PC-9 (cell line): ENCODE data around the gene FUCA2. TPM values are rescaled to one million over a fixed set of nuclear protein-coding genes. Genes with fewer than 3 reads are reported as not detected.

Experiments used
- BruUV-seq: library from RNA; stranded (reverse); fragments of 400-500 nt; replicated peaks from 2 replicates; lab custom pipeline; 2021; lab: Mats Ljungman, UMichigan
- CTCF ChIA-PET: fragments of 300-600 bp; sonication (Branson Sonifier 250); formaldehyde crosslinking; loops from one replicate; lab custom pipeline; 2022; ENCODE audit warnings: antibody characterized with exemption; lab: Charles Lee
- POLR2A ChIA-PET: fragments of 300-600 bp; sonication (Branson Sonifier 250); formaldehyde crosslinking; loops from one replicate; lab custom pipeline; 2022; ENCODE audit warnings: antibody characterized with exemption; ENCODE audit not compliant: unreplicated experiment; lab: Charles Lee
- DNase-seq, 2 experiments: peaks; one replicate each; pipeline versions ENCODE4 v3.0.0 to v3.0.0-alpha.2; 2015 to 2022; ENCODE audit warnings: mixed read lengths in 1 of 2
- H2AFZ ChIP-seq: fragments of 200-600 bp; sonication (generic); 2 replicates; pipeline ENCODE4 v1.8.1; 2017; ENCODE audit warnings: antibody characterized with exemption
- H3F3A ChIP-seq: fragments of 200-600 bp; sonication (generic); 2 replicates; pipeline ENCODE4 v1.8.1; 2017; ENCODE audit warnings: antibody characterized with exemption, mild to moderate bottlenecking, low read depth; ENCODE audit not compliant: insufficient read depth
- H3K27ac ChIP-seq: fragments of 200-600 bp; sonication (generic); 2 replicates; pipeline ENCODE4 v1.6.1; 2016; ENCODE audit warnings: mixed run types
- H3K27me3 ChIP-seq: fragments of 200-600 bp; sonication (generic); 2 replicates; pipeline ENCODE4 v1.6.1; 2016; ENCODE audit warnings: low read depth, mixed run types; ENCODE audit not compliant: insufficient read depth
- H3K36me3 ChIP-seq: fragments of 200-600 bp; sonication (generic); 2 replicates; pipeline ENCODE4 v1.6.1; 2016; ENCODE audit warnings: low read depth, mixed run types
- H3K4me1 ChIP-seq: fragments of 200-600 bp; sonication (generic); replicated peaks from 2 replicates; pipeline ENCODE4 v1.6.1; 2016; ENCODE audit warnings: mixed run types; ENCODE audit not compliant: insufficient read depth
- H3K4me2 ChIP-seq: fragments of 200-600 bp; sonication (generic); 2 replicates; pipeline ENCODE4 v1.6.1; 2017; ENCODE audit warnings: mixed run types
- H3K4me3 ChIP-seq: fragments of 200-600 bp; sonication (generic); 2 replicates; pipeline ENCODE4 v1.6.1; 2016; ENCODE audit warnings: mixed run types
- H3K79me2 ChIP-seq: fragments of 200-600 bp; sonication (generic); 2 replicates; pipeline ENCODE4 v1.6.1; 2017; ENCODE audit warnings: low read depth, mixed run types
- H3K9me2 ChIP-seq: fragments of 200-600 bp; sonication (generic); 2 replicates; pipeline ENCODE4 v1.8.1; 2017; ENCODE audit warnings: mild to moderate bottlenecking; ENCODE audit not compliant: insufficient read depth
- H3K9me3 ChIP-seq: fragments of 200-600 bp; sonication (generic); 2 replicates; pipeline ENCODE4 v1.8.1; 2016; ENCODE audit warnings: low read depth; ENCODE audit not compliant: insufficient read depth
- H4K20me1 ChIP-seq: fragments of 200-600 bp; sonication (generic); 2 replicates; pipeline ENCODE4 v1.8.1; 2017; ENCODE audit not compliant: insufficient read depth
- EZH2 ChIP-seq: fragments of 200-600 bp; sonication (generic); IDR thresholded peaks from 2 replicates; pipeline ENCODE4 v1.8.0; 2017; ENCODE audit warnings: antibody characterized with exemption, low read depth
- intact Hi-C: fragments of 100-400 bp; cut with micrococcal nuclease; formaldehyde crosslinking; loops from one replicate; pipeline ENCODE4 v1.10.0; 2022; ENCODE audit not compliant: unreplicated experiment
- total RNA-seq: library from RNA; stranded (reverse); gene quantifications from 2 replicates; pipeline ENCODE4 v1.2.3, GENCODE V29; 2021
- TF ChIP-seq, protein P1 (sequence below): fragments of 200-600 bp; sonication (generic); conservative IDR thresholded peaks from 2 replicates; pipeline ENCODE4 v1.6.1; 2017; ENCODE audit warnings: mixed run types, antibody characterized with exemption, mild to moderate bottlenecking, moderate library complexity

The FUCA2 gene
- total RNA-seq, 1 experiment from 2014 or later = 74.8 TPM

DNA sequence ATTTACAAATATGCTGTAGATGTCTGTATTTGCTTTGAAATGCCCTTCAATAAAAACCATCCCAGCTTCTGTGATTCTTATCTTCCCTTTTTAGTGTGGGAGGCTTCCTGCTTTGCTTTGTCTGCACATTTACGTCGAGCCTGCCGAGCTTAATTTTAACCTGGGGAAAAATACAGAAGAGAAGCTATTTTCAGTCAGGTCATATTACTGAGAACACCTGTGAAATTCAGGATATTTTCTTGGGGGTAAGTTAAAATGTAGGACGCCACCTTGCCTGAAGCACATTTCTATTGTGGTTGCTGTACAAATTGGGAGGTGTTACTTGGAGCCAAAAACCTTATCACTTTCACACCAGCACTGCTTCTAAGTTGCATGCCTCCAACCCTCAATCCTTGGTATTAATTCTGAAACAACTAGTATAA lies 43.6 kb upstream of the FUCA2 start:
- H3K79me2 ChIP-seq = no peaks in the 10 kb centered on the region
- POLR2A ChIA-PET = no interaction called here
- no peak for DNase-seq
- no TSS peak for BruUV-seq
- no peak overlapping the region for H3K27ac ChIP-seq
- intact Hi-C loops = no loop called here
- no peaks in the 10 kb centered on the region for H3F3A ChIP-seq
- no peak overlapping the region for H3K4me3 ChIP-seq
- no peaks in the 10 kb centered on the region for H3K36me3 ChIP-seq
- H2AFZ ChIP-seq = no peak overlapping the region
- H3K4me2 ChIP-seq = no peak overlapping the region
- no peak for TF ChIP-seq EZH2
- no peaks in the 10 kb centered on the region for H3K9me3 ChIP-seq
- CTCF ChIA-PET = no interaction called here
- no peaks in the 10 kb centered on the region for H4K20me1 ChIP-seq
- no peaks in the 10 kb centered on the region for H3K4me1 ChIP-seq
- H3K27me3 ChIP-seq = no peaks in the 10 kb centered on the region
- no peaks in the 10 kb centered on the region for H3K9me2 ChIP-seq

- Histone ChIP-seq H3K9me3 (no peaks in the 10 kb centered on the region), H3K27ac (no peak overlapping the region), H3K79me2 (no peaks in the 10 kb centered on the region), H4K20me1 (no peaks in the 10 kb centered on the region), H3K4me1 (no peaks in the 10 kb centered on the region), H3K4me3 (no peak overlapping the region), H3K27me3 (no peaks in the 10 kb centered on the region), H3K4me2 (no peak overlapping the region), H3K36me3 (no peaks in the 10 kb centered on the region), H3F3A (no peaks in the 10 kb centered on the region), H2AFZ (no peak overlapping the region), H3K9me2 (no peaks in the 10 kb centered on the region)
- intact Hi-C loops = no loop called here
- CTCF ChIA-PET = no interaction called here
- TF ChIP-seq, protein P1, sequence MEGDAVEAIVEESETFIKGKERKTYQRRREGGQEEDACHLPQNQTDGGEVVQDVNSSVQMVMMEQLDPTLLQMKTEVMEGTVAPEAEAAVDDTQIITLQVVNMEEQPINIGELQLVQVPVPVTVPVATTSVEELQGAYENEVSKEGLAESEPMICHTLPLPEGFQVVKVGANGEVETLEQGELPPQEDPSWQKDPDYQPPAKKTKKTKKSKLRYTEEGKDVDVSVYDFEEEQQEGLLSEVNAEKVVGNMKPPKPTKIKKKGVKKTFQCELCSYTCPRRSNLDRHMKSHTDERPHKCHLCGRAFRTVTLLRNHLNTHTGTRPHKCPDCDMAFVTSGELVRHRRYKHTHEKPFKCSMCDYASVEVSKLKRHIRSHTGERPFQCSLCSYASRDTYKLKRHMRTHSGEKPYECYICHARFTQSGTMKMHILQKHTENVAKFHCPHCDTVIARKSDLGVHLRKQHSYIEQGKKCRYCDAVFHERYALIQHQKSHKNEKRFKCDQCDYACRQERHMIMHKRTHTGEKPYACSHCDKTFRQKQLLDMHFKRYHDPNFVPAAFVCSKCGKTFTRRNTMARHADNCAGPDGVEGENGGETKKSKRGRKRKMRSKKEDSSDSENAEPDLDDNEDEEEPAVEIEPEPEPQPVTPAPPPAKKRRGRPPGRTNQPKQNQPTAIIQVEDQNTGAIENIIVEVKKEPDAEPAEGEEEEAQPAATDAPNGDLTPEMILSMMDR = no peak
- no peak for TF ChIP-seq EZH2
- BruUV-seq = no TSS peak
- no peak for DNase-seq
- POLR2A ChIA-PET = no interaction called here
Observed at GRCh38 chr6:143553337-143553736, 41.8 kb upstream of the FUCA2 start.

GRCh38 chr6:143549949-143550268 lies 38.4 kb upstream of the FUCA2 start:
- CTCF ChIA-PET = no interaction called here
- Histone ChIP-seq H3K9me2 (no peaks in the 10 kb centered on the region), H3K4me3 (no peak overlapping the region), H2AFZ (no peak overlapping the region), H3K36me3 (no peaks in the 10 kb centered on the region), H3K27ac (no peak overlapping the region), H3K4me1 (no peaks in the 10 kb centered on the region), H4K20me1 (no peaks in the 10 kb centered on the region), H3K4me2 (no peak overlapping the region), H3K79me2 (no peaks in the 10 kb centered on the region), H3F3A (no peaks in the 10 kb centered on the region), H3K9me3 (no peaks in the 10 kb centered on the region), H3K27me3 (no peaks in the 10 kb centered on the region)
- no peak for TF ChIP-seq EZH2
- TF ChIP-seq, protein P1 = no peak
- DNase-seq = no peak
- POLR2A ChIA-PET = no interaction called here
- intact Hi-C loops = no loop called here
- BruUV-seq = no TSS peak

DNA sequence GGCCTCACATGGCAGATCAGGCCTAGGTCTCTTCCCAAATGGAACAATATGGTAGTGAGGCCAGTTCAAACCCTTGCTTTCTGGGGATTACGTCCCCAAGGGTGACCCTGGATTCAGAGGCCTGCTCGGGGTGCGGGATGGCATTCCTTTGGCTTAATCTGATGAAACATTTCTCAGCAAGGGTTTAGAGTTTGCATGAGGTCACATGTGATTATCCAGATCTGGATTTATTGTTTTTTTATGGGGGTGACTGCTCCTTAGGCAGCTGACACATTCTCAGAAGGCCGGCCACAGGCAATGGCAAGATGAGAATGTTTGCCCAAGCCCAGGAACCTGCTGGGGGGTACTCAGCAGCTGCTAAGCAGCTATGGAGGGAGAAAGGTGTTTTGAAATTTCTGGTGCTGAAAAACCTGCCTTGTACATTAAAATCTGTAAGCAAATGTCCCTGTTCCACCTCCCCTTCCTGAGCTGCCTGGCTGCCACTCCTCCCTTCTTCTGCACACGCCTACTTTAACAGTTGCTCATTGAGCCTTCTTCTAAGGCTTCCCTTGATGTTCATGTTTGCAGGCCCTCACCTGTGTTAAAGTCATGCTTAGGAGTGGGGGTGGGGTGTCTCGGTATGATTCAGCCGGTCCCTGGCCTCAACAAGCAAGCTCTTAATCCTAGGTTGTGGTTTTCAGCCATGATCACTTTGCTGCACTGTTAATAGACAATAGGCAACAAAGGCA lies 37.9 kb upstream of the FUCA2 start:
- intact Hi-C loops = no loop called here
- Histone ChIP-seq H3K27me3 (no peaks in the 10 kb centered on the region), H2AFZ (no peak overlapping the region), H3K27ac (no peak overlapping the region), H3K36me3 (no peaks in the 10 kb centered on the region), H3F3A (no peaks in the 10 kb centered on the region), H3K4me3 (no peak overlapping the region), H4K20me1 (no peaks in the 10 kb centered on the region), H3K79me2 (no peaks in the 10 kb centered on the region), H3K9me2 (no peaks in the 10 kb centered on the region), H3K4me2 (no peak overlapping the region), H3K9me3 (no peaks in the 10 kb centered on the region), H3K4me1 (no peaks in the 10 kb centered on the region)
- DNase-seq = no peak
- ChIA-PET POLR2A (no interaction called here), CTCF (no interaction called here)
- BruUV-seq = no TSS peak
- TF ChIP-seq, protein P1 = no peak
- TF ChIP-seq EZH2 = no peak
